RPMI8226 (cell line): ENCODE data around the gene STK17A.

ENCODE experiments used
- DNase-seq: peaks from one replicate; pipeline ENCODE4 v3.0.0-alpha.2; 2015

Gene STK17A

DNA sequence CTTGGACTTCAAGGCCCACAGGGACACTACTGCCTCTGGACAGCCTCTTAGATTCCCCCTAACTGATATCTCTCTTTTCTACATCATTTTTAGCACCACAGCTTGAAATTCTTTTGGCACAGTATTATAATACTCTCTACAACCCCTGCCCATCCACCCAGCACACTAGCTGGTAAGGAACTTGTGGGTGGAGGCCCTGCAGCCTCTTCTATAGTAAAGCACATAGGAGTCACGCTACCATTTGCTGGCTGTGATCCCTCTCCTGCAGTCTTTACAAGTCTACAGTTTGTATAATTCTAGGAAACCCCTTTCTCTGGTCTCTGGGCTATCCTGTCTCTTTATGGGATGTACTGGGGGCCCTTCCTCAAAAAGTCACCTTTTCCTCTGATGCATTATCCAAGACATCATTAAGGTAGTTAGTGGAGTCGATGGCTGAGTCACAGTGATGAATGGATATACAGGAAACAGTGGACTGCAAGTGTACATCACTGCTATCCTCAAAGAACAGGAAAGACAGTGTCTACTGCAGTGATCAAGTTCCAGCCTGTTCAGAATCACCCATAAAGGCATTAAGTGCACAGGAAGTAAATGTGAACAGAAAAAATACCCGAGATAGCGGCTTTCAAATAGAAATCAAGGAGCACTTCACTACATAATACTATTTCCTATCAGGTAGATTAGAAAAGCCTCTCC is 54.4 kb downstream of the STK17A start:
- DNase-seq: no peak

DNA sequence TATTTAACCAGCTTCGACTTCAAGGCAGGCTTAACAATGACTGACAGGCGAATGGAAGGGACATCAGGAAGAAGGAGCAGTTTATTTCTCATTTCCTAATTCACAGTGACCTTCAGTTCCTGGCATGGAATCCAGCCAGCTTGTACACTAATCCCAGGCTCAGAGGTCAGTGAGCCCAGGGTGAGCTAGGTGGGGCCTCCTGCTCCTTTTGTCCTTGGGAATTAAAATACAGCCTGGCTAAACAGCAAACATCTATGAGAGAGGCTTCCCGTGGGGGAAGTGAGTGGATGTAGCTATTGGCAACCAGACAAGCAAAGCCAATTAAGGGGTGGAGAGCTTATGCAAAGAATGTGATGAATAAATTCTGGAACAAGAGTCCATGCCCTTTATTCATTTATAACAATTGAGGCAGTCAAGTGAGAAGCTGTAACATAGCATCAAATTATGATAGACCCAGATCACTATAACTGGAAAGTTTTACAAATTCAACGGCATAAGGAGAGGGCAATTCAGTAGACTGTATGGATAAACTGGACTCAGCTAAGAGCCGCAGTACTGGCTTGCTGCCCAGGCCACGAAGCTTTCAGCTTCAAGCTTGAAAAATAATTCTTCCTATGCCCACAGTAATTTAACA is 57.1 kb downstream of the STK17A start:
- DNase-seq: no peak

DNA sequence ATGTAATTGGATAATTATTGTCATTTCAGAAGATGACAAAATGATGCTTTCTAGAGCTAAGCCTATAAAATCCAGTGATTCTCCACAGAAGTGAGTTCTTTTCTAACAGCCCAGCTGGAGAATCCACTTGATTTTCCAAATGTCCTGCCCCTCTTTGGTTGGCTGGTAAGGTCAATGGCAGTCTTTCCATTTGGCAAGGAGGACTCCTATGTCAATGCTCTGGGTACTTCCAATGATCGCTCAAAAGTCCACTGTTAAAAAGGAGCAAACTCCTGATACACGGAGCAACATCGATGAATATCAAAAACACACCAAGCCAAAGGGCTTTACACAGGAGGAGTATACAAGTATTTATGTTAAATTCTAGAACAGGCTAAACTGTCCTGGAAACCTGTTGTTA is 57.8 kb downstream of the STK17A start:
- no peak for DNase-seq

DNA sequence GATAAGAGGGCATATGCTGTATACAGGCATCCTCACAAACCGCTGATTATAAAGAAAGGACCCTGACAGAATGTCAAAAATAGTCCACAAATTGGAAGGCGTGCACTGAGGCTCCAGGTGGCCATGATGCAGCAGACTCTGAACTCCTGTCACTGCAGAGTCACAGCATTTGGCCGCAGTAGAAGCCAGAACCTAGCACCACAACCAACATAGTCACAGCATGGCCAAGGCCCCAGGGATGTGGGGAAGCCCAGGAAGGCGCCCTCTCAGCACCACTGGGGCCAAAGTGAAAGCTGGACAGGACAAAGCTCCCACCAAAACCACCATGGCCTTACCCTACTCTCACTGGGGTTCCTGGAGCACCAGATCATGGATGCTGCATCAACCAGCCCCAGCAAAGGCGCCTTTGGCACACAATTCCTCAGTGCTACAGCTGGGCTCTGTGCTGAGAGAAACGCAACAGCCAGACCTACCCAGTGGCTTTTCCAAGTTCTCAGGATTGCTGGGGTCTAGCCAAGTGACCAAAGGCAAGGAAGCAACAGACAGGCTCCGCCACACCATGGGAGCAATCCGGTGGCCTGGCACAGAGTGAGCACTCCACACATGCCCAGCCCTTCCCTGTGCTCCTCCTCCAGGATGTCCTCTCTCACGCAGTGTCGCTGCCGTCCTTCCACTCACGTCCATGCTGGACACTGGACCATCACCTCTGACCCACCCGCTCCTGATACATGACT is 60.2 kb downstream of the STK17A start:
- DNase-seq: no peak

DNA sequence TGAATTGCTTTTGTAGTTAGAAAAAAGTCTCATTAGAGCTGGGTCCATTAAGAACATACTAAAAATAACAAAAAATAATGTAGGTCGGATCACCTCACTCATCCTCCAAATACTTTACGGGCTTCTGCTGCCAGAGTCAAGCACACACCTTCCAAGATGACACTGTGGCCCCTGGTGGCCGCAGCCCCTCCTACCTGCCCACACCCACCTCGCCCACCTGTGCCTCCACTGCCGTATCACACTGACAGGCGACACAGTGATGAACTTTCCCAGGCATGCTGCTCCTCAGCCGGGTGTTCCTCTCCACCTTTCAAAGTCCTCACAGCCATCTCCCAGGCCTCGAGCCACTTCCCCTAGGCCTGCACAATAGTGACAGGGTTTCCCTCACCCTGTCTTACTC is 60.9 kb downstream of the STK17A start:
- DNase-seq: no peak

DNA sequence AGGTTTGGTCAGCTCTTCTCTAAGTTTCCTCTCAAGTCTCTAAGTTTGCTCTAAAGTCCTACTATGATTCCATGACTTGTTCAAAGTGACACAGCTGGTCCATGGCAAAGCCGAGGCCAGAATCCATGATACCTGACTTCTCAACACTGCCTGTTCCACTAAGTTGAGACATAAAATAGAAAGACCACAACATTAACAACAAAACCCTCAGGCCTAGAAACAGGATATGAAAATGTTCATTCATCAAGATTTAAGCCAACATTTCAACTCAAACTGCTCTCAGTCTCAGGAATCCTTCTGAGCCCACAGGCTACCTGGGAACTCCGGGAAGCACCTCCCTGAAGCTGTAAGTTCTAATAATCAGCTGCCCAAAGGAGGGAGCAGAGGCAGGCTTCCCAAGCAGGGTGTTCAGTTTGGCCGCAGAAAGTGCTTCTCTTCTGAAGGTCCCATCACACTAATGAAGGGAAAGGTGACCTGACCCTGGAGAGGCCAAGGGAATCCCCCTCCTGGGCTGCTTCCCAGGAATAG is 62.9 kb downstream of the STK17A start:
- peak; percentile 52 for DNase-seq

DNA sequence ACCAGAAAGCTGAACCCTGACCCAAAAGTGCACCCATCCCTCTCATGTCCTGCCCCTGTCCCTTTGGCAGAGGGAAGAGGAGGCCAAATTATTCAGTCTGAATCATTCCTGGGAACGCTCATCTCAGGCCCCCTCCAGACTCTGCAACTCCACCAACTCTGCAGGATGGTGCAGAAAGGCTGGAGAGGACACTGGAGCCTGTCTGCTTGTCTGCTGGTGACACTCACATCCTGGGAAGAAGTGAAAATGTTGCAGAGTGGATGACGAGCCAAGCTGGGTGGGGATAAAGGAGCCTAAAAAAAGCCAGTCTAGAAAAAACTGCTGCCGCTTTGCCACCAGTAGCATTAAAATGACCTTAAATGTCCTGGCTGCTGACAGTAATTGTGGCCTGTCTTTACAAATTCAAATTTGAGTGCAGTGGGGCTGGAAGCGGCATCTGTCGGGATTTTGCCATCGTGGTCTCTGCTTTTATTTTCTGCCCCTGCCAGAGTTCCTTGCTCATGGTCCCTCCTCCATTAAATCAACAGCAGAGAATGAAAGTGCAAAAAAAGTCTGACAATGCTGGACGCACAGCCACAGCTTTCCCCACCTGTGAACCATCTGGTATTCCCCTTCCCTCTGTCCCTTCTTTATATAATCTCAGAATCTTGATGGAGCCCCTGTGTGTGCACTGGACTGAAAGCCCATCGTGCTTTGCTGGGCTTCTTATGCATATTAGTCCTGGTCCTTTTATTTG is 63.9 kb downstream of the STK17A start:
- peak; percentile 37 for DNase-seq

DNA sequence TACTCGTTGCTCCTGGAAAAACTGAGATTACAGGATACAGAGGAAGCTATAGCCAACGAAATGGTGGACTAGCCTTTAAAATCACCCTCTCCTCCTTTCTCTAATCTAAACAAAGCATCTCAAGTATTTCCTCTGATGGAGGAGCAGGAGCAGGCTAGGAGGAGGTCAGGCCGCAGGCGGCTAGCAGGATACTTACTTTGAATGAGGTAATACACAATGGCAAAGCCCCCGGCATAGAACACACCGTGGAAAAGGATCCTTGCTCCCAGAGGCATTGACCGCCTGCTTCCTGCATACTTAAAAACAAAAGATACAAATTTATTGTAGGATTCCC is 64.4 kb downstream of the STK17A start:
- DNase-seq: no peak

DNA sequence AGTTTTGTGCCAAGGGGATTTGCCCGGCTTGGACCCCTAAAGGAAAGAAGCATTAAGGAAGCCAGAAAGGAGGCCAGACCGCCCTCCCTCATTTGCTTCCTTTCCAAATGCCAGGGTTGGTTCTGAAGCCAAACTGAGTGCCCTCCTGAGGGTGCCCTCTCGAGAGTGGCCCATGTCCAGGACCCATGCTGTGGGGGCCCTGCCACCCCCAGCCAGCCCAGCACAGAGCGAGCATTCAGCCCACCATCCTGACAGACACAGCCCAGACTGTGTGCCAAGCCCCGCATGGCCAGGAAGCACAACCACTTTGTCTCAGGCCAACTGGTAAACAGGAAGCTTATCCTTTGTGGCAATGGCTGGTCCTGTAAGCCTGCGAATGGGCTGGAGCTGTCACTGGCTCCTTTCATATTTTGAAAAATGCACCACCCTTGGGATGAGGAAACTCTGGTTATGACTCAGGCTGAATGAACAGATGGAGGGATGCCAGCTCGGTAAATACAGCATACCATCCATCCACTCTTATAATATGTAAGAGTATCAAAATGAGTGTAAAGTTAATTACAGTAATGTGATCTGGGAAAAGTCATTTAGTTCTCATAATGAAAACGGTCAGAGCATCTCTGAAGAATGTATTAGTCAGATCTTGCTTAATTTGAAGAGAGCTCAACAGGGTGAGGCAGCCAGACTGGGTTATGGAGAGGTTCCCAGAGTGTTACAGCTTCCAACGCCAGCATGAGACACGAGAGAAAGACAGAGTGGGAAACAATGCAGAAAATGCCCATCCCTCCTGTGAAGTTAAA is 65.0 kb downstream of the STK17A start:
- DNase-seq: peak; percentile 64

DNA sequence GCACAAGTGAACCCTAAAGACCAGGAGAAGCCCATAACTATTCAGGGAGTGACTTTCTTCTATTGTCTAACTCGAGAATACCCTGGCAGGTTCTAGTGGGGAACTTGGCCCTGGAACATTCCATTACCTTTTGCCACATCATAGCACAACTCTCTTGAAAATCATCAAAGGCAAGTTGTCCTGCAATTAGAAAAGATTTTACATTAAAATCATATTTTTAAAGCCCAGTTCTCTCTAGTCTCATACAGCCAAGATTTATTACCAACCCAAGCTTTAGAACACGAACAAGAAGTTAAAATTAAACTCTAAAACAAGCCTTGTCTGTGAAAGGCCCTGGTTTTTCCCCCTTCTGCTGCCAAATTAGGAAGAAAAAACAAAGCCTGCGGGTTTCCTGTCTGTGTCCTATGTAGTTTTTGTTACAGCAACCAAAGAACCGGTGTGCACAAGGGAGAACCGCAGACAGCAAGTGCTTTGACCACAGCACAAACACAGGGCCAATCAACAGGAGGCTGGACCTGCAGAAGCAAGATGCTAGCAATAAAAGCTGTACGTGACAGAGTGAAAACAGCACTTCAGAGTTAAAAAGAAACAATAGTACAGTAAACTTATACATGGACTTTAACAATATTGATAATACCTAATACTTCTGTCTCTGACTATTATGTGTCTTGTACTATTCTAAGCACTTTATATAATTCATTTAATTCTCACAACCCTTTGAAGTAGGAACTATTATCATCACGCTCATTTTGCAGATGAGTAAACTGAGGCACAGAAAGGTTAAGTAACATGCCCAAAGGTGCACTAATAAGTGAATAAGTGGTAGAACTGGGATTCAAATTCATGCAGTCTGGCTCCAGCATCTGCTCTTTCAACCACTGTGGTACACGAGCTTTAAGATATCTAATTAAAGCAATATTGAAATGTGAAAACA is 65.8 kb downstream of the STK17A start:
- DNase-seq: peak; percentile 91

DNA sequence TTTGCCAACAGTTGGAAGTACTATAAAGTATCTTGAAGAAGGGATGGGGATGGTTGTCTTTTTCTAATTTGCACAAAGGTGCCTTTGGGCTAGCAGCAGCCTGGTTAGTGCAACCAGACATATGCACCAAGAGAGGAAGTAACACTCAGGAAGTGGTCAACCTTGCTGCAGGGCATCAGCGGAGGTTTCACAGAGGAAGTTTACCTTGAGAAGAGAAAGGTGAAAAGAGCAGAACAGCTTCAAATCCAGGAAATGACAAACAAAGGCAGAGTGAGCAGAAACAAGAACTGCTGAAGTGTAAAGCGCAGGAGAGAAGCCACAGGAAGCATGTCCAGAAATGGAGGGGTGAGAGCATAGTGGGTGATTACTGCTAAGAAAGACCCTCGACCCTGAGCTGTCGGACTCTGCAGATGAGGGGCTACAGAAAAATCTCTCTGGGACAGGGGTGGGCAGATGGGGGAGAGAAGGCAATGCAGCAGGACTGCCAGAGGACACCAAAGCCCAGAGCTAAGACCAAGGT is 66.9 kb downstream of the STK17A start:
- DNase-seq: peak; percentile 94

DNA sequence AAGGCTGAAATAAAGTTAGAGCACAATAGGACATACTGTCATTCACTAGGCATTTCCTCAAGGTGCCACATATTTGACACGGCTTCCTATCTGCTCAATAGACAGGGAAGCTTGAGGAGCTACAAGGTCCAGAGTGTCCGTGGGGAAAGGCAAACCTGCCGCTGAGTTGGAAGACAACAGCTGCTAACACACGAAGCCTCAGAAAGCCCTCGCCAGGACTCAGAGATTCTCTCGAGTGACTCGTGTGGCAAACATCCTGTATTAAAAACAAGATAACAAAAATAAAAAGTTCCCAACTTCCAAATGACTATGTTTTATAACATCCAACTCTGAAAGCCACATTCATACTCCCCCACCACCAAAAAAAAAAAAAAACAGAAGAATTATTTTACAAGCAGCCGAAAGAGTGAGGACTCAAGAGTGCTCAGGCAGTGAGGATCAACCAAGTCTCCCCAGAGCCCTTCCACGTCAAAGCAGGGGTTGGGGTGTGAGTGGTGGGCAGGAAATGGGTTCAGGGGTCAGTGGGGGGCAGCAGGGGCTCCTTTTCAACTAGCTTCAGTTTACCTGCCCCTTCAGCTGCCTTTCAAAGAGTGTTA is 67.6 kb downstream of the STK17A start:
- peak; percentile 26 for DNase-seq

DNA sequence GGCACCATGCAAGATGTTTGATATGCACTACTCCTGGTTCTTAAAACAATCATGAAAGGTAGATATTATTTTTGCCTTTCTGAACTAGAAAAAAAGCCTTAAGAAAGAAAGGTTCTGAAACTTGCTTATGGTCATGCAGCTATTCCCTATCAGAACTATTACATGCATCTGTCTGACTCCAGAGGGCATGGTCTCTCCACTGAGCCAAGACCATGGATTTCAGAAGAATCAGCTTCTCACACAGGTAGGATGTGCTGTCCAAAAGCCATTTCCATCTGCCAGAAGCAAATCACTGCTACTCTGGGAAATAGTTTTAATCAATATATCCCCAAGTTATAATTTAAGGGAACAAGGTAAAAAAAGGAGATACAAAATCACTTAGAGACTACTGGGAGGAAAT is 69.5 kb downstream of the STK17A start:
- no peak for DNase-seq

DNA sequence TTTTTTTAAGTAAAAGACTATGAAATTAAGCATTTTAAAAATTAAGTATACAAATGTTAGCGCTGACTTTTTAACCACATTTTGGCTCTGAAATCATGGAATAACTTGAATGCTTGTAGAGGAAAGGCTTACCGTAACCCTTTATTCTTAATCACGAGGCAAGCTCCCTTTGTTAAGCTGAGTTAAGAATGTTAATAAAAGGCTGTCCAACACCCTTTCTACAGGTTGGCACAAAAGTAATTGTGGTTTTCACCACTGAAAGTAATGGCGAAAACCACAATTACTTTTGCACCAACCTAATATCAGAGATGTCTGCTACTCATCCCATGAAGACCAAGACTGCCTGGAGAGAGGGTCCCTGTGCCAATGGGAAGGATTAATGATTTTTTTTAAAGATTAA is 70.6 kb downstream of the STK17A start:
- DNase-seq: peak; percentile 41

DNA sequence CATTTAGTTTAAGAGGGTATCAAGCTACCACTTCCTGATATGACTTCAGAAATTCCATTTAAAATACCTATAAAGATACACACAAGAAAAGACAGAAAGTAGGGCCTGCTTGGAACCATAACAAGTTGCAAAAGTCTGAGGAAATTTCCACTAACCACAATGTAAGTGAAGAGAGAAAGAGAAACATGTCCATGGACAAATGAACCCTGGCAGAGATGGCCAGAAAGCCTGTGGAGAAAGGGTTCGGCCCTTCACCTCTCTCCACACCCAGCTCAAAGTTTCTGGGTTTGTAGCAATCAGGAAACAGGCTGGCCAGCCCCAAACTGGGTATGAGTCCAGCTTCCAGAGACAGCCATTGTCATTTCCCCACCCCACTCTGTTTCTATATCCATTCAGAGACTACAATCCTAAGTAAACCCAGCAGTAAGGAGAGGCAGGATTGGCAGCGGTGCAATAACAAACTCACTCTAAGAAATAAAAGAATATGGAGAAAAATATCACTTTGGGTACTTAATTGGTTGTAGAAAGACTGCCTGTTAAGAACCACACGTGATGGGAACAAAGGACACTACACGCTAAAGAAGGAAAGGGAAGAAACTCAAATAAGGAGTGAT is 71.1 kb downstream of the STK17A start:
- DNase-seq: no peak

DNA sequence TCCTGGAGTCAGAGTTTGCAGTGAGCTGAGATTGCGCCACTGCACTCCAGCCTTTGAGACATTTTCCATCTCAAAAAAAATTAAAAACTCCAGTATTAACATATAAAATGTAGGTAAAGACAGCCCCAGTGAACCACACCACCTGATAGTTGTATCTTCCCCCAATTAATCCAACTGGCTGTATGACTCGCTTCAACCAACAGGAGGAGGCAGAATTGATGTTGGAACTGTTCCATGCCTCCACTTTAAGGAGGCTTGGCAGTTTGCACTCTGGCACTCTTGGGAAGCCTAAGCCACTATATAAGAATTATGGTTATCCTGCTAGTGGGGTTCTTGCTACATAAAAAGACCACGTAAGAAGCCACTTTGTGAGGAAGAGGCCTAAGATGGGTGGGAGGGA is 72.7 kb downstream of the STK17A start:
- DNase-seq: no peak

DNA sequence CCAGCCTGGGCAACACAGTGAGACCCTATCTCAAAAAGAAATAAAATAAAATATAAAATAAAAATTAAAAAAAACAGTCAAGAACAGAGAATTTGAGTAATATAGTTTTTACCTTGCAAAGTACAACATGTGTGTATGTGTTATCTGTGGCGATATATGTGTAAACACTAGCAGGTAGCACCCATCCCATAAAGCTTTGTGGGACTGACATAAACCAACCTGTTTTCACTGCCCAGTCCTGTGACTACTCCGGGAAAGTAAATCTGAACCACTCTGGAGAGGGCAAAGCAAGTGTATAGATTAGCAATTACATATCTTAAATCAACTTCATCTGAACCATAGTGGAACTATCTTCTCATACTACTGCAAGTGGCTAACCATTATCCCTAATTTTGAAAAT is 74.1 kb downstream of the STK17A start:
- DNase-seq: no peak

DNA sequence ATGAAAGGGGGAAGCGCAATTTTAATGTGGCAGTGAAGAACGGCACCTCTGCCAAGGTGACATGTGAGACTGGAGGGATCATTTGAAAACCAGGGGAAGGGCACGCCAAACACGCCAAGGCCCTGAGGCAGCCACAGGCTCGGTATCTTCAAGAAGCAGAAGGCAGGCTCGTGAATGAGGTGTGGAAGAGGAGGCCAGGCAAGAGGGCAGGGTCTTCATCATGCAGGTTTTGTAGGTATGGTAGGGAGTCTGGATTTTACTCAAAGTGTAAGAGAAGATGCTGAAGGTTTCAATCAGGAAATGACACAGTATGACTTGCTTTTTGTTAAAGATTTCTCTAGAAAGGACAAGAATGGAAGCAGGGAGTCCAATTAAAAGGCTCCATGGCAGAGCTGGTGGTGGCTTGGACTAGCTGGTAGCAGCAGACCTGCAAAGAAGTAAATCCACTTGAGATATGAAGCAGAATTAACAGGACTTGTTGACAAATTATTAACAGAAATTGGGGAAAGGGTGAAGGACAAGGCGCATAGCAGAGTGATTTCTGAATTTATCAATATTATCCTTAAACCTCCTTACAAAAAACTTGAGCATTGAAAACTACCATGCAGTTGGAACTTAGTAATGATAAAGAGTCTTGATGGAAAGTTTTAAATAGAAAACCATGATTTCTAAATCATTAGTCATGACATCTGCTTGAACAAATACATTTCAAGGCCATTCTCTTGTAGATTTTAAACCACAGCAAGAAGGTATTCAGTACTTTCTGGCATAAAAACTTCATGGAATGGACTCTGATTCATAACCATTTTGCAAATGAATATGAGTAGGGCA is 76.0 kb downstream of the STK17A start:
- DNase-seq: peak; percentile 39

DNA sequence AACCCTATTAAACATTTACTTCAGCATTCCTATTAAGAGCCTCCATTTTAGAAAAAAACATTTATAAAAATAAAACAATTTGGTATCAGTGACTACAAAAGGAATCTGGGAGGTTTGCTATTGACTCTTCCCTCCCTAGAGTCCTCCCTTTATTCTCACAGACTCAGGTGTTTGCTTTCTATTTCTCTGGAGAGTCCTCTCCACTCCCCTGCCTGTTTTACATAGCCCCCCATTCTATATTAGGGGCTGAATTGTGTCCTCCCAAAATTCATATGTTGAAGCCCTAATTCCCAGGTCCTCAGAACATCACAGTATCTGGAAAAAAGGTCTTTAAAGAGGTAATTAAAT is 76.6 kb downstream of the STK17A start:
- no peak for DNase-seq
